GM19438 (cell line): Measurements from ENCODE around the gene ANAPC2.

Experiments used
- ATAC-seq: cut with Tn5 transposase; IDR thresholded peaks from one replicate; pipeline ENCODE4 v1.9.1; 2021; ENCODE audit warnings: low read depth; ENCODE audit not compliant: unreplicated experiment

ANAPC2 gene

GRCh38 chr9:137227853-137228505 is 39.6 kb upstream of the ANAPC2 start:
- ATAC-seq = no peak

- ATAC-seq = no peak
These were observed 38.9 kb upstream of the ANAPC2 start, which contains the start of gene RNF224 for GRCh38 chr9:137227054-137227852. Gene RNF224, plus strand, starts transcription at chr9:137227502. Its CDS starts 834 bp downstream, at chr9:137228336.

GRCh38 chr9:137226338-137227053 is 38.1 kb upstream of the ANAPC2 start:
- no peak for ATAC-seq

- no peak for ATAC-seq
These were observed 37.5 kb upstream of the ANAPC2 start for GRCh38 chr9:137225699-137226331.

GRCh38 chr9:137224830-137225694 is 36.7 kb upstream of the ANAPC2 start, which contains the start of gene CYSRT1:
Gene CYSRT1, plus strand, starts transcription at chr9:137225174. Its CDS starts 448 bp downstream, at chr9:137225622.
- ATAC-seq = no peak

- ATAC-seq = peak; percentile 60
These were observed 35.0 kb upstream of the ANAPC2 start for GRCh38 chr9:137223078-137223970.

- ATAC-seq = no peak
These were observed 34.1 kb upstream of the ANAPC2 start, which contains the start of gene RNF208 for GRCh38 chr9:137222190-137223077. Gene RNF208, minus strand, starts transcription at chr9:137222240. Its CDS starts 1,028 bp downstream, at chr9:137221212.

- no peak for ATAC-seq
These were observed 33.2 kb upstream of the ANAPC2 start for GRCh38 chr9:137221506-137222111.

- ATAC-seq = no peak
These were observed 32.7 kb upstream of the ANAPC2 start for GRCh38 chr9:137221095-137221505.

- no peak for ATAC-seq
These were observed 32.1 kb upstream of the ANAPC2 start for GRCh38 chr9:137220317-137221094.

- no peak for ATAC-seq
These were observed 31.5 kb upstream of the ANAPC2 start for GRCh38 chr9:137219757-137220316.

GRCh38 chr9:137218754-137219271 is 30.5 kb upstream of the ANAPC2 start:
- no peak for ATAC-seq

- ATAC-seq = no peak
These were observed 29.9 kb upstream of the ANAPC2 start for GRCh38 chr9:137218212-137218753.

GRCh38 chr9:137217276-137218211 is 29.2 kb upstream of the ANAPC2 start:
- ATAC-seq = no peak
